ENCODE measurements around the gene SVOP. TPM values are rescaled to one million over a fixed set of nuclear protein-coding genes. Genes with fewer than 3 reads are reported as not detected.

Gene SVOP
- total RNA-seq, 1 donor from 2014 or later: not detected

DNA sequence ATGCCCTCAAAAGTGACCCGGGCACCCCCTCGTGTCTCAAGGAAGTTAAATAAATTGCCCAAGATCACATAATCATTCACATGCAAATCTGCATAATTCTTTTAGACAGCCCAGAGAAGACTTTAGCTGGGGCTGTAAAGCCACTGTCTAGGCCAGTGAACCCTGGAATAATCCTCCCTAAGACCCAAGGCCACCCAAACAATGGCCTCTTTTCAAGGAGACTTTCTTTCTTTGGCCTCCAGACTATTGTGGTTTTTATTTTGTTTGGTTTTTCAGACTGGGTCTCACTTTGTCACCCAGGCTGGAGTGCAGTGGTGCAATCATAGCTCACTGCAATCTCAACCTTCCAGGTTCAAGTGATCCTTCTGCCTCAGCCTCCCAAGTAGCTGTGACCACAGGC lies 10.6 kb downstream of the SVOP start:
- Mint-ChIP-seq H3K27me3 (ENCODE audit: low read depth, unreplicated experiment) (peaks cover 22% of the 10 kb centered on the region), H3K4me3 (ENCODE audit: unreplicated experiment) (no peak overlapping the region)
- no peak overlapping the region for H3K27ac ChIP-seq (ENCODE audit: low read depth, low read length)

DNA sequence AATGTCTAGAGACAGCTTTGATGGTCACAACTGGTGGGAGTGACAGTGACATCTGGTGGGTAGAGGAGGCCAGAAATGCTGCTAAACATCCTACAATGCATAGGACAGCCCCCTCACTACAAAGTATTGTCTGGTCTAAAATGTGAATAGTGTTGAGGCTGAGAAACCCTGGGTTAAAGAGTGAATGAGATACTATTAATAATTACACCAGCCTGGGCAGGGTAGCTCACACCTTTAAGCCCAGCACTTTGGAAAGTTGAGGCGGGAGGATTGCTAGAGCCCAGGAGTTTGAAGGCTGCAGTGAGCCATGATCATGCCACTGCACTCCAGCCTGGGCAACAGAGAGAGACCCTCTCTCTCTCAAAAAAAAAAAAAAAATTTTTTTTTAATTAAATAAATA lies 11.1 kb downstream of the SVOP start:
- H3K27me3 ChIP-seq (ENCODE audit: insufficient read depth, low read length): peaks cover 6% of the 10 kb centered on the region
- H3K36me3 Mint-ChIP-seq (ENCODE audit: low read depth, unreplicated experiment): no peaks in the 10 kb centered on the region
- H3K36me3 ChIP-seq (ENCODE audit: insufficient read depth, low read length): no peaks in the 10 kb centered on the region
- DNase-seq (ENCODE audit: low read depth) (no peak), FAIRE-seq (no peak)
- no peaks in the 10 kb centered on the region for H3K4me1 ChIP-seq (ENCODE audit: insufficient read depth, low read length)
- H4K20me1 ChIP-seq (ENCODE audit: insufficient read depth, low read length): no peaks in the 10 kb centered on the region
- no peaks in the 10 kb centered on the region for H3K79me2 ChIP-seq (ENCODE audit: insufficient read depth, low read length)
- peaks cover 19% of the 10 kb centered on the region for H3K27me3 Mint-ChIP-seq (ENCODE audit: low read depth, unreplicated experiment)
- no peak overlapping the region for H3K4me3 ChIP-seq (ENCODE audit: insufficient read depth, low read depth, low read length)
- no peaks in the 10 kb centered on the region for H3K4me1 Mint-ChIP-seq (ENCODE audit: low read depth, unreplicated experiment)
- TF ChIP-seq EZH2 (IDR thresholded peaks at IDR 0.05; ENCODE audit: insufficient read depth, low read length): no peak
- TF ChIP-seq, protein P1, sequence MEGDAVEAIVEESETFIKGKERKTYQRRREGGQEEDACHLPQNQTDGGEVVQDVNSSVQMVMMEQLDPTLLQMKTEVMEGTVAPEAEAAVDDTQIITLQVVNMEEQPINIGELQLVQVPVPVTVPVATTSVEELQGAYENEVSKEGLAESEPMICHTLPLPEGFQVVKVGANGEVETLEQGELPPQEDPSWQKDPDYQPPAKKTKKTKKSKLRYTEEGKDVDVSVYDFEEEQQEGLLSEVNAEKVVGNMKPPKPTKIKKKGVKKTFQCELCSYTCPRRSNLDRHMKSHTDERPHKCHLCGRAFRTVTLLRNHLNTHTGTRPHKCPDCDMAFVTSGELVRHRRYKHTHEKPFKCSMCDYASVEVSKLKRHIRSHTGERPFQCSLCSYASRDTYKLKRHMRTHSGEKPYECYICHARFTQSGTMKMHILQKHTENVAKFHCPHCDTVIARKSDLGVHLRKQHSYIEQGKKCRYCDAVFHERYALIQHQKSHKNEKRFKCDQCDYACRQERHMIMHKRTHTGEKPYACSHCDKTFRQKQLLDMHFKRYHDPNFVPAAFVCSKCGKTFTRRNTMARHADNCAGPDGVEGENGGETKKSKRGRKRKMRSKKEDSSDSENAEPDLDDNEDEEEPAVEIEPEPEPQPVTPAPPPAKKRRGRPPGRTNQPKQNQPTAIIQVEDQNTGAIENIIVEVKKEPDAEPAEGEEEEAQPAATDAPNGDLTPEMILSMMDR (IDR thresholded peaks at IDR 0.05; ENCODE audit: insufficient read depth, low read depth, low read length): no peak
- no peak overlapping the region for H3K27ac ChIP-seq (ENCODE audit: low read depth, low read length)
- peaks cover 2% of the 10 kb centered on the region for H3K9me3 Mint-ChIP-seq (ENCODE audit: unreplicated experiment)
- no peak overlapping the region for H3K4me2 ChIP-seq (ENCODE audit: low read length)
- no peak overlapping the region for H3K4me3 Mint-ChIP-seq (ENCODE audit: unreplicated experiment)
- no peak overlapping the region for H2AFZ ChIP-seq (ENCODE audit: low read depth, low read length)
- no peak overlapping the region for H3K27ac Mint-ChIP-seq (ENCODE audit: unreplicated experiment)
- H3K9me3 ChIP-seq (ENCODE audit: insufficient read depth, low read depth, low read length): no peaks in the 10 kb centered on the region
- no peak overlapping the region for H3K9ac ChIP-seq (ENCODE audit: low read length)

More for the DNA sequence above, 10.6 kb downstream of the SVOP start:
- Histone ChIP-seq H3K79me2 (ENCODE audit: insufficient read depth, low read length) (no peaks in the 10 kb centered on the region), H2AFZ (ENCODE audit: low read depth, low read length) (no peak overlapping the region), H3K4me1 (ENCODE audit: insufficient read depth, low read length) (no peaks in the 10 kb centered on the region), H3K4me3 (ENCODE audit: insufficient read depth, low read depth, low read length) (no peak overlapping the region), H3K27me3 (ENCODE audit: insufficient read depth, low read length) (peaks cover 6% of the 10 kb centered on the region), H3K9me3 (ENCODE audit: insufficient read depth, low read depth, low read length) (no peaks in the 10 kb centered on the region), H3K36me3 (ENCODE audit: insufficient read depth, low read length) (no peaks in the 10 kb centered on the region), H3K9ac (ENCODE audit: low read length) (no peak overlapping the region), H3K4me2 (ENCODE audit: low read length) (no peak overlapping the region), H4K20me1 (ENCODE audit: insufficient read depth, low read length) (no peaks in the 10 kb centered on the region)
- H3K27ac Mint-ChIP-seq (ENCODE audit: unreplicated experiment): no peak overlapping the region
- FAIRE-seq (no peak), DNase-seq (ENCODE audit: low read depth) (no peak)
- no peaks in the 10 kb centered on the region for H3K36me3 Mint-ChIP-seq (ENCODE audit: low read depth, unreplicated experiment)
- H3K9me3 Mint-ChIP-seq (ENCODE audit: unreplicated experiment): peaks cover 2% of the 10 kb centered on the region
- H3K4me1 Mint-ChIP-seq (ENCODE audit: low read depth, unreplicated experiment): no peaks in the 10 kb centered on the region
- TF ChIP-seq, protein P1 (IDR thresholded peaks at IDR 0.05; ENCODE audit: insufficient read depth, low read depth, low read length): no peak
- TF ChIP-seq EZH2 (IDR thresholded peaks at IDR 0.05; ENCODE audit: insufficient read depth, low read length): no peak

DNA sequence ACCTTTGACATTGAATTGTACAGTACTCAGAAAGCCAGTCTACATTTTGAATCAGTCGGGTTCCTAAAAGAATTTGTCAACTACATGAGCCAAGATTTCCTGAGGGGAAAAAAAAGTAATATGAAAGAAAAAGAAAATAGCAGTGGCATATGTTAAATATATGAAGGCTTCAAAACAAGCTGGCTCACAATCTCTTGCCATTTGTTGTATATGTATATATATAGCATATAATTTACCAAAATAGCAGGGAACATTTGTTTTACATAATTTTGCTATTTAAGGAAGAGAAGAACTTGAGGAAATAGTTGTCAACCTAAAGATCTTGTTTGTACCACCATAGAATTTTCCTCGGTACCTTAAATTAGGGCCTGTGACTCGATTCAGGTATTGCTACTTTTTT lies 16.9 kb downstream of the SVOP start:
- no peaks in the 10 kb centered on the region for H3K4me1 ChIP-seq (ENCODE audit: insufficient read depth, low read length)
- no peak overlapping the region for H3K27ac ChIP-seq (ENCODE audit: low read depth, low read length)
- H3K9me3 Mint-ChIP-seq (ENCODE audit: unreplicated experiment): peaks cover 2% of the 10 kb centered on the region
- H3K27me3 ChIP-seq (ENCODE audit: insufficient read depth, low read length): peaks cover 2% of the 10 kb centered on the region
- TF ChIP-seq, protein P1 (IDR thresholded peaks at IDR 0.05; ENCODE audit: insufficient read depth, low read depth, low read length): no peak
- no peak for TF ChIP-seq EZH2 (IDR thresholded peaks at IDR 0.05; ENCODE audit: insufficient read depth, low read length)
- no peak overlapping the region for H3K9ac ChIP-seq (ENCODE audit: low read length)
- no peak overlapping the region for H2AFZ ChIP-seq (ENCODE audit: low read depth, low read length)
- no peaks in the 10 kb centered on the region for H3K4me1 Mint-ChIP-seq (ENCODE audit: low read depth, unreplicated experiment)
- H3K4me3 ChIP-seq (ENCODE audit: insufficient read depth, low read depth, low read length): no peak overlapping the region
- no peak overlapping the region for H3K4me3 Mint-ChIP-seq (ENCODE audit: unreplicated experiment)
- H3K36me3 Mint-ChIP-seq (ENCODE audit: low read depth, unreplicated experiment): no peaks in the 10 kb centered on the region
- H4K20me1 ChIP-seq (ENCODE audit: insufficient read depth, low read length): no peaks in the 10 kb centered on the region
- H3K9me3 ChIP-seq (ENCODE audit: insufficient read depth, low read depth, low read length): no peaks in the 10 kb centered on the region
- H3K27ac Mint-ChIP-seq (ENCODE audit: unreplicated experiment): no peak overlapping the region
- no peaks in the 10 kb centered on the region for H3K36me3 ChIP-seq (ENCODE audit: insufficient read depth, low read length)
- FAIRE-seq: no peak
- H3K79me2 ChIP-seq (ENCODE audit: insufficient read depth, low read length): no peaks in the 10 kb centered on the region
- H3K4me2 ChIP-seq (ENCODE audit: low read length): no peak overlapping the region
- peaks cover 18% of the 10 kb centered on the region for H3K27me3 Mint-ChIP-seq (ENCODE audit: low read depth, unreplicated experiment)
- no peak for DNase-seq (ENCODE audit: low read depth)

Measured in astrocyte (in vitro differentiated cells and primary cell).